22Rv1 (cell line): ENCODE data around the gene SQOR.

ENCODE experiments used
- CTCF ChIP-seq: fragments of 450-650 bp; IDR thresholded peaks from 2 replicates; pipeline ENCODE4 v1.5.1; 2017; ENCODE audit warnings: mild to moderate bottlenecking
- ZFX ChIP-seq: fragments of 450-650 bp; IDR thresholded peaks from 2 replicates; pipeline ENCODE4 v1.6.1; 2017; ENCODE audit warnings: antibody characterized with exemption, borderline replicate concordance

GRCh38 chr15:45665261-45665660 is 30.4 kb downstream of the SQOR start:
- TF ChIP-seq CTCF (no peak), ZFX (no peak)
